Ammon's horn (tissue), 1 donor: ENCODE measurements around the gene ITCH.
"Not testable (repeated sequence)": the region's sequence is repeated elsewhere in the genome, so short reads cannot be mapped to it uniquely, and the experiment has no call there.

ENCODE experiments used
- DNase-seq: peaks from one replicate; pipeline ENCODE4 v3.0.0-alpha.2; 2016; ENCODE audit warnings: low spot score

The ITCH gene

GRCh38 chr20:34452281-34452982 lies 89.4 kb downstream of the ITCH start:
- no peak for DNase-seq

DNA sequence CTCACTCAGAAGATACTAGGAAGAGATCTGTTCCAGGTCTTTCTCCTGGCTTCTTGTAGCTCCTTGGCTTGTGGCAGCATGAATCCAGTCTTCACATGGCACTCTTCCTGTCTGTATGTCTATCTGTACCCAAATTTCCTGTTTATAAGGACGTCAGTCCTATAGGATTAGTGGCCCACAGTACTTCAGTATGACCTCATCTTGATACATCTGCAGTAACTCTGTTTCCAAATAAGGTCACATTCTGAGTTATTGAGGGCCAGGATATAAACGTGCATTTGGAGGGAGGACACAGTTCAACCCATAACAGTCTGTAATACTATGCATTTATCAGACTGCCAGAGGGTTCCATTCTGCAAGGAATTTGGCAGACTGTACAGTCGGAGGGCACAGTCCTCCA lies 95.6 kb downstream of the ITCH start:
- no peak for DNase-seq

GRCh38 chr20:34459209-34459897 lies 96.3 kb downstream of the ITCH start:
- DNase-seq, result no peak

DNA sequence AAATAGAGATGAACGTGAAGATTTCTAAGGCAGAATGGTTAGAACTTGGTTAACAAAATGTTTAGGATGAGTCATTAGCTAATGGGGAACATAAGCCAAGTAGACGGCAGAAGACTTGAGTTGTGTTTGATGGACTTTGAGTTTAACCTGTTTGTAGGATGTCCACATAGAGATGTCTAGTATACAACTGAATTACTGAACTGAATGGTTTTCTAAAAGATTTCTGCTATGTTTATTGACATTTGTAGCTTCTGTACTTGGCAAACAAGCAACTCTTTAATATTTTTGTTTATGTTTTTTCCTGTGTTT lies 98.7 kb downstream of the ITCH start:
- no peak for DNase-seq

DNA sequence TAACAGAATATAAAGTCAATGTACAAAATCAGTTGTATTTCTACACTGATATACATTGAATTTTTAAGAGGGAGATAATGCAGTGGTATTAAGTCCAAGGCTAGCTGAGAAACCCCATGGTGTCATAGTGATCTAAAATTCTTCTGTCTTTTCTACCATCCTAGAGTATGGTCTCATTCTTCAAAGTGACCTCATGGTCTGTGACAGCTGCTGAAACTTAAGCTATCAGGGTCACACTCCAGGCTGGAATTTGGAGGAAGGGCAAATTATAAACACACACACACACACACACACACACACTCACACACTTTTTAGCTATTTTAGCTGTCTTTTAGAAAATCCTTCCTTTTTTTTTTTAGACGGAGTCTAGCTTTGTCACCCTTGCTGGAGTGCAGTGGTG lies 105.9 kb downstream of the ITCH start:
- no peak for DNase-seq

DNA sequence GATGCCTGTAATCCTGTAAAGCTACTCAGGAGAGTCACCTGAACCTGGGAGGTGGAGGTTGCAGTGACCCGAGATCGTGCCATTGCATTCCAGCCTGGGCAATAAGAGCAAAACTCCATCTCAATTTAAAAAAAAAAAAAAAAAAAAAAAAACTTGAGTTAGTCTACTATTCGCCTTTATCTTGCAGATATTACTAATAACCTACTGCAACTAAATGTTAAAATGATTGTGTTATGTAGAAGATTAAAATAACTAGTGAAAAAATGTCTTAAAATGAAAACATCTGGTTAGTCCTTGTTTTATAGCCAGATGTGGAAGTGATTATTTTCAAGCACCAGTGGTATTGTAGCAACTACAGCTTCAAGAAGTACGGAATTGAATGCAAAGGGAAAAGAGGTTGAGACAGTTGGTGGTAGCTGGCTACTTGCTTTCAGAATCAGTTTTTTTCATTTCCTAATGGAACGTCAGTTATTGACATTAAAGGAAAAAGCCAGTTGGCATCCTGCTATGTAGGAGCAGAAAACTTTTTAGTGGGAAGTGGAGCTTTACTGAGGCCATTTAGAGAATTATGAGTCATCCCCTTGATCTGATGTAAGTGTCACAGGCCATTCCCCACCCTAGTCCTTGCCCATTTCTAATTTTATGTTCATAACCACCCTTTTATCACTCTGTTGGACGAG lies 109.3 kb downstream of the ITCH start:
- DNase-seq, result no peak

- peak; percentile 64 for DNase-seq
These were observed 110.3 kb downstream of the ITCH start for GRCh38 chr20:34473262-34473883.

- peak; percentile 45 for DNase-seq
These were observed 113.1 kb downstream of the ITCH start for GRCh38 chr20:34475979-34476736.

- DNase-seq, result no peak
These were observed 116.6 kb downstream of the ITCH start for GRCh38 chr20:34479627-34480026.

DNA sequence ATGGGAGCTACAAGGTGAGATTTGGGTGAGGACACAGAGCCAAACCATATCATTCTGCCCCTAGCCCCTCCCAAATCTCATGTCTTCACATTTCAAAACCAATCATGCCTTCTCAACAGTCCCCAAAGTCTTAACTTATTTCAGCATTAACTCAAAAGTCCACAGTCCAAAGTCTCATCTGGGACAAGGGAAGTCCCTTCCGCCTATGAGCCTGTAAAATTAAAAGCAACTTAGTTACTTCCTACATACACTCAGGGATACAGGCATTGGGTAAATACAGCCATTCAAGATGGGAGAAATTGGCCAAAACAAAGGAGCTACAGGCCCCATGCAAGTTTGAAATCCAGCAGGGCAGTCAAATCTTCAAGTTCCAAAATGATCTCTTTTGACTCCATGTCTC lies 119.1 kb downstream of the ITCH start:
- DNase-seq, result not testable (repeated sequence)

GRCh38 chr20:34483585-34484220 lies 120.6 kb downstream of the ITCH start:
- DNase-seq, result not testable (repeated sequence)

GRCh38 chr20:34485068-34485634 lies 122.1 kb downstream of the ITCH start:
- no peak for DNase-seq

DNA sequence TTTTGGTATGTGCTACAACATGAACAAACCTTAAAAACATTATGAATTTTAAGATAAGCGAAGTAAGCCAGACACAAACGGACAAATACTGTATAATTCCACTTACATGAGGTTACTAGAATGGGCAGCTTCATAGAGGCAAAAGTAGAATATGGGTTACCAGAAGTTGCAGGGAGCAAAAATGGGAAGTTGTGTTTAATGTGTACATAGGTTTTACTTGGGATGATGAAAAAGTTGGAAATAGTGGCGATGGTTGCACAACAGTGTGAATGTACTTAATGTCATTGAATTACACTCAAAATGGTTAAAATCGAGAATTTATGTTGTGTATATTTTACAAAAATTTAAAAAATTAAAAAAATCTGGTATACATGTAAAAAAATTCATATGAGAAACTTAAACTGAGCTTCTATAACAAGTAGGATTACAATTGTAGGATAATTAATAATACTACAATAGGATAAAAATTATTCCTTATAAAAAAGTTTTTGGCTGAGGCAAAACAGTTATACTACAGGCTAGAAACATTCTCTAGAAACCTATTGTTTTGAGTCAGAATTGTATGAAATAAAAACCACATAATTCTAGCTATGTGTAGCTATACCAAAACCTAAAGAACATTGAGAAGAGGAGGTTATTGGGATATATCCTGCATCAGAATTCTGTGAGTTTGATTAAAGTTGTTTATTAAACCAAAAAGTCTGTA lies 128.3 kb downstream of the ITCH start:
- no peak for DNase-seq

DNA sequence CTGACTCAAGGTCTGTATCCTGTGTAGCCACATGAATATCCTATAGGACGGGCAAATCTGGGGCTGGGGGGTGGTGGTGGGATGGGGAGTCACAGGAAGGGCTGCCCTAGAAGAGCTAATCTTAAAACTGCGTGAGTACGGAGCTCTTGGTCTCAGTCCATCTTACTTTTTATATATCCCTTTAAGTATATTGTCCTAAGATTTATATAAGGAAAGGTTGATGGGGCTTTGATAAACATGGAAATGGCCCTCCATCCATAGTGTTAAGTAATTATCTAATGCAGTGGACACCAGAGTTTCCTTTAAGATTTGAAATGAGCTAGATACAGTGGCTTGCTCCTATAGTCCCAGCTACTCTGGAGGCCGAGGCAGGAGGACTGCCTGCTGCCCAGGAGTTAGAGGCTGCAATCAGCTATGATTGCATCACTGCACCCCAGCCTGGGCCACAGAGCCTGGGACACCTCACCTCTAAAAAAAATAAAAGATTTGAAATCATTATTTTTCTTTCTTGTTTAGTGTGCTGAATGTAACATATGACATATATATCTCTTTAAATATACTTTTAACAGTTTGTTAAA lies 128.9 kb downstream of the ITCH start:
- DNase-seq, result no peak

DNA sequence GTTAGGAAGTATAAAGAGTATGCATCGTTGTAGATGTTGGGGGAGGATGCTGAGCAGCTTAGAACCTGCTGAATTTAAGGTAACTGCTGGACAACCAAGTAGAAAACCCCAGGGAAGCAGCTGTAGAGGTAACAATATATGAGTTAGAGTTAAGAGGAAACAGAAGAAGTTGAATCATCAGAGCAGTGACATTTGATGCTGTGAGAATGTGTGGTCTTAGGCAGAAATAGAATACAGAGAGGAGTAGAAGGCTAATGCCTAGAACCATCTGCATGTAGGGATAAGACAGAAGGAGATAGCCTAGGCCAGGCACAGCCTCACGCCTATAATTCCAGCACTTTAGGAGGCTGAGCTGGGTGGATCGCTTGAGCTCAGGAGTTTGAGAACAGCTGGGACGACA lies 130.6 kb downstream of the ITCH start:
- DNase-seq, result no peak

- DNase-seq, result no peak
These were observed 132.2 kb downstream of the ITCH start for GRCh38 chr20:34495307-34495706.

DNA sequence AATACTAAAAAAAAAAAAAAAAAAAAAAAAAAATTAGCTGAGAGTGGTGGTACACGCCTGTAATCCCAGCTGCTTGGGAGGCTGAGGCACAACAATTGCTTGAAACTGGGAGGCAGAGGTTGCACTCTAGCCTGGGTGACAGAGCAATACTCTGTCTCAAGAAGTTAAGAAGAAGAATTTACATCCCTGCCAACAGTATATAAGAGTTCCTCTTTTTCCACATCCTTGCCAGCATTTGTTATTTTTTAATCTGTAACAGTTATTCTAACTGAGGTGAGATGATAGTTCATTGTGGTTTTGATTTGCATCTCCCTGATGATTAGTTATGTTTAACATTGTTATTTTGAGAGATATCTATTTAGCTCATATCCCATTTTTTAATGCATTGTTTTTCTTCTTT lies 132.8 kb downstream of the ITCH start:
- no peak for DNase-seq

- DNase-seq, result not testable (repeated sequence)
These were observed 134.5 kb downstream of the ITCH start for GRCh38 chr20:34497596-34497995.

GRCh38 chr20:34500823-34501222 lies 137.8 kb downstream of the ITCH start:
- no peak for DNase-seq

DNA sequence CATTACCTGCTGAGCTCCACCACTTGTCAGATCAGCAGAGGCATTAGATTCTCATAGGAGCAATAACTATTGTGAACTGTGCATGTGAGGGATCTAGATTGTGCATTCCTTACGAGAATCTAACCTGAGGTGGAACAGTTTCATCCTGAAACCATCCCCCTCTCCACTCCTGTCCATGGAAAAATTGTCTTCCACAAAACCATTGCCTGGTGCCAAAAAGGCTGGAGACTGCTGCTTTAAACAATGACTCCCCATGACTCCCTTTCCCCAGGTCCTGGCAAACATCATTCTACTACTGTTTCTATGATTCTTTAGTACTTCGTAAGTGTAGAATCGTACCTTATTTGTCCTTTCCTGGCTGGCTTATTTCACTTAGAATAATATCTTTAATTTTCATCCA lies 143.4 kb downstream of the ITCH start:
- no peak for DNase-seq
